ENCODE data around the gene KRT8.

KRT8 gene

DNA sequence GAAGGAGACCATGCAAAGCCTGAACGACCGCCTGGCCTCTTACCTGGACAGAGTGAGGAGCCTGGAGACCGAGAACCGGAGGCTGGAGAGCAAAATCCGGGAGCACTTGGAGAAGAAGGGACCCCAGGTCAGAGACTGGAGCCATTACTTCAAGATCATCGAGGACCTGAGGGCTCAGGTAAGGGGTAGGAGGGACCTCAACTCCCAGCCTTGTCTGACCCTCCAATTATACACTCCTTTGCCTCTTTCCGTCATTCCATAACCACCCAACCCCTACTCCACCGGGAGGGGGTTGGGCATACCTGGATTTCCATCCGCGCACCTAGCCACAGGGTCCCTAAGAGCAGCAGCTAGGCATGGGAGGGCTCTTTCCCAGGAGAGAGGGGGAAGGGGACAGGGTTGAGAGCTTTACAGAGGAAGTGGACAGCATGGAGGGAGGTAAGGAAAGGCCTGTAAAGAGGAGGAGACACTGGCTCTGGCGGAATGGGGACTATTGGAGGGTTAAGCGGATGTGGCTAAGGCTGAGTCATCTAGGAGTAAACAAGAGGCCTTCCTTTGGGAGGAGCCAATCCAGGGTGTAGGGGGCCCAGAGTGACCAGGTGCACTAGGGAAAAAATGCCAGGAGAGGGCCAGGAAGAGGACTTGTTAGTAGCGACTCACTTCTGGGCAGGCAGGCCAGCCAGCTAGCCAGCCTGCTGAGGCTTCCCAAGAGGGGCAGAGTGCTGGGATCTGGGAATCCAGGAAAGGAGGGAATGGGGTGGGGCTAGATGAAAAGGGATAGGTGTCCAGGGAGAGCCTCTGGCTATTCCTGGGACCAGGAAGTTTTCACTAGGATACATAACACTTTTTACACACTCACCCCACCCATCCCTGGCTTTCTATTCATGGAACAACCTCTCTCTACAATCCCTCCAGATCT lies 44.8 kb upstream of the KRT8 start:
- peak overlapping the region; percentile 99 for H3K27ac ChIP-seq
- TF ChIP-seq, protein P1, sequence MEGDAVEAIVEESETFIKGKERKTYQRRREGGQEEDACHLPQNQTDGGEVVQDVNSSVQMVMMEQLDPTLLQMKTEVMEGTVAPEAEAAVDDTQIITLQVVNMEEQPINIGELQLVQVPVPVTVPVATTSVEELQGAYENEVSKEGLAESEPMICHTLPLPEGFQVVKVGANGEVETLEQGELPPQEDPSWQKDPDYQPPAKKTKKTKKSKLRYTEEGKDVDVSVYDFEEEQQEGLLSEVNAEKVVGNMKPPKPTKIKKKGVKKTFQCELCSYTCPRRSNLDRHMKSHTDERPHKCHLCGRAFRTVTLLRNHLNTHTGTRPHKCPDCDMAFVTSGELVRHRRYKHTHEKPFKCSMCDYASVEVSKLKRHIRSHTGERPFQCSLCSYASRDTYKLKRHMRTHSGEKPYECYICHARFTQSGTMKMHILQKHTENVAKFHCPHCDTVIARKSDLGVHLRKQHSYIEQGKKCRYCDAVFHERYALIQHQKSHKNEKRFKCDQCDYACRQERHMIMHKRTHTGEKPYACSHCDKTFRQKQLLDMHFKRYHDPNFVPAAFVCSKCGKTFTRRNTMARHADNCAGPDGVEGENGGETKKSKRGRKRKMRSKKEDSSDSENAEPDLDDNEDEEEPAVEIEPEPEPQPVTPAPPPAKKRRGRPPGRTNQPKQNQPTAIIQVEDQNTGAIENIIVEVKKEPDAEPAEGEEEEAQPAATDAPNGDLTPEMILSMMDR (conservative IDR thresholded peaks at IDR 0.05) = no peak
- TF ChIP-seq ZFX (IDR thresholded peaks at IDR 0.05) = 0 out of 2 replicates have a peak, but pooled peaks have one; percentile 21

DNA sequence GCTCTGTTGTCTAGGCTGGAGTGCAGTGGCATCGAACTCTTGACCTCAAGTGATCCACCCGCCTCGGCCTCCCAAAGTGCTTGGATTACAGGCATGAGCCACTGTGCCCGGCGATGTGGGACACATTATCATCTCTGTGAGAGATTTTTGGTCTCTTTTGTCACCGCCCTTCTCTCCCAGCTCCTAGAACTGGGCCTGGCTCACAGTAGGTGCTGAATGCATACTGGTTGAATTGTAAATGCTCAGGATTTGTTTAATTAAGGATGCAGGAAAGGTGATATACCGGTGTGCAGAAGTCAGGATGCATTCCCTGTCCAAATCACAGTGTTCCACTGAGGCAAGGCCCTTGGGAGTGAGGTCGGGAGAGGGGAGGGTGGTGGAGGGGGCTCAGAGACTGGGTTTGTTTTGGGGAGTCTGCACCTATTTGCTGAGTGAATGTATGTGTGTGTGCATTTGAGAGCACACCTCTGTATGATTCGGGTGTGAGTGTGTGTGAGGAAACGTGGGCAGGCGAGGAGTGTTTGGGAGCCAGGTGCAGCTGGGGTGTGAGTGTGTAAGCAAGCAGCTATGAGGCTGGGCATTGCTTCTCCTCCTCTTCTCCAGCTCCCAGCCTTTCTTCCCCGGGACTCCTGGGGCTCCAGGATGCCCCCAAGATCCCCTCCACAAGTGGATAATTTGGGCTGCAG lies 43.0 kb upstream of the KRT8 start:
- peak overlapping the region; percentile 99 for H3K27ac ChIP-seq
- no peak for TF ChIP-seq ZFX (IDR thresholded peaks at IDR 0.05)
- TF ChIP-seq, protein P1 (conservative IDR thresholded peaks at IDR 0.05) = no peak

DNA sequence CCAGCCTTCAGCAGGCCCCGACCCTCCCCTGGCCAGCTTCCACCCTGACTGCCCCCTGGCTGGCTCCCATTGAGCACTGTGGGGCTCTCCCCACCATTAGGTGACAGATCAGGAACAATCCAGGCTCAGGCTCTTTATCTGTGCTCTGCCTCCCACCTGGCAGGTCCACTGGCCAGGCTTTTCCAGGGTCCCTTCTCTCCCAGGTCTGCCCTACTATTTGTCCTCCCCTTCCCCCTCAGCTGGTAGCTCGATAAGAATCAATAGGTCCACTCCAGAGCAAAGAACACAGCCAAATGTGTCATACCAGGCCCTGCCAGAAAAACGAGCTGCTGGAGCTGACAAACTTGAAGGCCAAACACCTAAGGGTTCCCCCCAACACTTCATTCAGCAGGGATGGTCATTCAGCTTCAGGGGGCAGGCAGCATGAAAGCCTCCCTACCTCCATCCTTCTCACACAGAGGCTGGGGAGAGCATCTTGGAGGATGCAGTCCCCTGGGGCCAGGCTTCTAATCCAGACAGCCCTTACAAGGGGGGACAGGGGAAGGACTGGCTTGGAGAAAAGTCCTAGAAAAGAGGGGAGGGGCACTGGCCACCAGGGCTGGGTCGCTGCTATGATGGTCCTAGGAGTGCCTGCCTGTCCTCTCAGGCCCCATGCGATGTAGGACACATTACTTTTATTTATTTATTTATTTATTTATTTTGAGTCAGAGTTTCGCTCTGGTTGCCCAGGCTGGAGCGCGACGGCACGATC lies 42.1 kb upstream of the KRT8 start:
- no peak for TF ChIP-seq ZFX (IDR thresholded peaks at IDR 0.05)
- TF ChIP-seq, protein P1 (conservative IDR thresholded peaks at IDR 0.05) = no peak
- peak overlapping the region; percentile 4 for H3K27ac ChIP-seq

DNA sequence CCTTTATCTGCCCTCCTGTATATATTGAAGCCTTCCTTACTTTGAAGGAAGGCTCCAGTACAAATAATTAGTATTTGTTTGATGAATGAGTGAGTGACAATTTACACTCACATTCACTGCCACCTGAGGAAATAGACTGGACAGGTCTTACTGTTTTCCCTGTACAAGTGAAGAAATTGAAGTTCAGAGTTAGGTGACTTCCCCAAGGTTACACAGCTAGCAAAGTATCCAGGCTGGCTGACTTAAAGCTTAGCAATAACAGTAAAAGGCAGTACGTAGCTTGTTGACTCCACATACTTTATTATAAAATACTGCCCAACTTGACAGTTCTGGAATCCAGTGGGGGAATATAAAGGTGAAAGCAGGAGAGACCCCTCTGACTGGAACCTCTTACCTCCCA lies 41.5 kb upstream of the KRT8 start:
- TF ChIP-seq ZFX (IDR thresholded peaks at IDR 0.05) = no peak
- TF ChIP-seq, protein P1 (conservative IDR thresholded peaks at IDR 0.05) = no peak
- H3K27ac ChIP-seq = peak overlapping the region; percentile 4

DNA sequence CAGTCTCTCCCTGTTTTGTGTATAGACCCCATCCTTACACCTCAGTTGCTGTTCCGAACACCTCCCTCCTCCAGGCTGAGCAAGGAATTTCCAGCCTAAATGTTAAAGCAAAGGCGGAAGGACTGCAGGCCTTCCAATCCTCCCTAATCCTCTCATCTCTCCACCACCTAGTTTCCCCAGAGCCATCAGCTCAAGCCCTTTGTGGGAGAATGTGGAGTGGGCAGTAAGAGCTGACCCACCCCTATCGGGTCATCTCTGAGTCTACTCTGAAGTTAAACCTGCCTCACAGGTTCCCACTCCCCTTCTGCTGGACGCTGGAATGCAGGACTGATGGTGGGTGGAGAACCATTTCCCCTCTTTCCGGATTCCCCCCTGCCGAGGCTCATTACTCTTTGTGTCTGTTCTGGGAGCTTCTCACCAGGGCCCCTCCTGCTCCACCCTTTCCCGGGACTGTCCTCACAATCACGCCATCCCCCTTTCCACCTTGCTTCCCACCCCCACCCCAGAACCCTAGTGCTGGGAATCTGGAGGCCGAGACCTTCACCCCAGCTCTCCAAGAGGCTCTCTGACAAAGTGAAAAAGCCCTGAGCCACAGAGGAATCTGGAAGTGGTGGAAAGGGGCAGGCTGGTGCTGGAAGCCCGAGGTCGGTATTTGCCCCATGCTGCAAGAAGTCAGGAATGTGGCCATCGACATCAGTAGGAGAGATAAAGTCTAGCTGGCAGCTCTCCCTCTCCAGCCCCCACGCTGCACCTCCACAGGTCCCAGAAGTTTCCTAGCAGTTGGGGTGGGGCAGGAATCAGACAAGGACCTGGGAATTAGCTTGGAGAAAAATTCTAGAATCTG lies 40.7 kb upstream of the KRT8 start:
- no peak overlapping the region for H3K27ac ChIP-seq
- no peak for TF ChIP-seq ZFX (IDR thresholded peaks at IDR 0.05)
- TF ChIP-seq, protein P1 (conservative IDR thresholded peaks at IDR 0.05) = no peak

DNA sequence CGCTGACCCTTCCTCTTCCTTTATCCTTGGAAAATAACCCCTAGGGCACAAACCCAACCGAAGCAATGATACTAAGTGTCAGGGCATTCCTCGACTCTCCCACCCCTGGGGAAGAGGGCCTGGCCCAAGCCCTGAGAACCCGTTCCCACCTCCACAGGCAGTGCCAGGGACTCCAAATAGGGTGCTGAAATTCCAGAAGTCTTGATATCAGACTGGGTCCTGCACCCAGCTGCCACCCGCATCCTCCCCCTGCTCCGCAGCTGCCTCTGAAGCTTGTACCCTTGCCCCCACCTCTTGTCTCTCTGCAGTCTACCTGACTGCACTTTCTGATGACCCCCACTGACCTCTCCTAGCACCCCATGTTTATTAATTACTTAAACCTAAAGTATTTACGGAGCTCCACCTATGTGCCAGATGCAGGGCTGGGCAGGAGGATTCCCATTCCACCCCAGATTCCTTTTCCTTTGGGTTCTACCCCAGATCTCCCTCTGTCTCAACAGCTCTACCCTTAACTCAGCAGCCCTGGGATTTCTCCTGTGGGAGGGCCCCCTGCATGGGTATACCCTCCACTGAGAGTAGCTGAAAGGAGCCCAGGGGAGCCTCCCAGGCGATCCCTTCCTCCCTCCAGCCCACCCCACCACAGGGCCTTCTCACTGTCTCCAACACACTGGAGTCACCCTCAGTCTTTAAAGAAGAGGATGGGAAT lies 40.0 kb upstream of the KRT8 start:
- no peak overlapping the region for H3K27ac ChIP-seq
- TF ChIP-seq, protein P1 (conservative IDR thresholded peaks at IDR 0.05) = no peak
- no peak for TF ChIP-seq ZFX (IDR thresholded peaks at IDR 0.05)
